NCI-H2171 (cell line): ENCODE measurements around the gene ADCY7.
A peak's percentile ranks its signal among the peaks of the same experiment; 100 is the strongest.

Experiments
- DNase-seq: peaks from one replicate; lab custom pipeline; 2025; lab: John Stamatoyannopoulos, UW

The ADCY7 gene

GRCh38 chr16:50282010-50282538 lies 15.7 kb downstream of the ADCY7 start:
- DNase-seq, result no peak

- DNase-seq, result no peak
Measured at GRCh38 chr16:50282955-50283631, 16.7 kb downstream of the ADCY7 start.

- peak; percentile 70 for DNase-seq
Measured at GRCh38 chr16:50284131-50284911, 18.0 kb downstream of the ADCY7 start.

GRCh38 chr16:50285406-50286003 lies 19.2 kb downstream of the ADCY7 start:
- DNase-seq, result no peak

GRCh38 chr16:50286681-50287080 lies 20.3 kb downstream of the ADCY7 start:
- DNase-seq, result no peak

GRCh38 chr16:50288026-50288425 lies 21.7 kb downstream of the ADCY7 start:
- no peak for DNase-seq

GRCh38 chr16:50288920-50289319 lies 22.6 kb downstream of the ADCY7 start:
- DNase-seq, result no peak

- DNase-seq, result peak; percentile 48
Measured at GRCh38 chr16:50289950-50290764, 23.8 kb downstream of the ADCY7 start.

GRCh38 chr16:50290856-50291255 lies 24.5 kb downstream of the ADCY7 start:
- no peak for DNase-seq

GRCh38 chr16:50291719-50292565 lies 25.6 kb downstream of the ADCY7 start:
- no peak for DNase-seq

GRCh38 chr16:50292566-50292948 lies 26.2 kb downstream of the ADCY7 start:
- DNase-seq, result no peak

GRCh38 chr16:50293041-50293783 lies 26.9 kb downstream of the ADCY7 start:
- no peak for DNase-seq

GRCh38 chr16:50293994-50294855 lies 27.9 kb downstream of the ADCY7 start:
- no peak for DNase-seq

- DNase-seq, result no peak
Measured at GRCh38 chr16:50294955-50295354, 28.6 kb downstream of the ADCY7 start.

GRCh38 chr16:50295541-50296132 lies 29.3 kb downstream of the ADCY7 start:
- no peak for DNase-seq

- no peak for DNase-seq
Measured at GRCh38 chr16:50296807-50297206, 30.5 kb downstream of the ADCY7 start.

GRCh38 chr16:50297301-50298074 lies 31.1 kb downstream of the ADCY7 start:
- peak; percentile 51 for DNase-seq

- no peak for DNase-seq
Measured at GRCh38 chr16:50298075-50298460, 31.7 kb downstream of the ADCY7 start.
